IMR-90 (cell line): ENCODE data around the gene PRMT2.

Experiments
- CEBPB ChIP-seq: IDR thresholded peaks from 2 replicates; pipeline ENCODE4 v1.6.1; 2012; ENCODE audit warnings: low read depth, low read length, improper control_type of control experiment
- CTCF ChIP-seq: conservative IDR thresholded peaks from 2 replicates; pipeline ENCODE4 v1.5.1; 2012; ENCODE audit warnings: mild to moderate bottlenecking, low read depth, low read length, improper control_type of control experiment

GRCh38 chr21:46605767-46606426 is 29.6 kb upstream of the PRMT2 start:
- TF ChIP-seq CTCF (no peak), CEBPB (no peak)
